HepG2 (cell line): Measurements from ENCODE around the gene TPSD1. TPM values are rescaled to one million over a fixed set of nuclear protein-coding genes. Genes with fewer than 3 reads are reported as not detected.
A peak's percentile ranks its signal among the peaks of the same experiment; 100 is the strongest.
"Not testable (repeated sequence)": the region's sequence is repeated elsewhere in the genome, so short reads cannot be mapped to it uniquely, and the experiment has no call there.

ENCODE experiments used
- ATAC-seq: fragments of 200-7000 bp; cut with Tn5 transposase; 3 replicates; pipeline ENCODE4 v1.9.1; 2020; ENCODE audit warnings: mild to moderate bottlenecking, moderate library complexity
- BruUV-seq: library from RNA; stranded (reverse); fragments of 400-500 nt; replicated peaks from 2 replicates; lab custom pipeline; 2021; lab: Mats Ljungman, UMichigan
- CTCF ChIA-PET: fragments of 300-600 bp; formaldehyde crosslinking; extraction: SDS; loops from one replicate; lab custom pipeline; 2021; ENCODE audit warnings: low total read pairs, inconsistent platforms, low intra/inter-chr PET ratio; lab: Yijun Ruan, JAX
- POLR2A ChIA-PET: fragments of 350-600 bp; sonication (Branson Sonifier 250); formaldehyde crosslinking; loops from one replicate; lab custom pipeline; 2020; ENCODE audit warnings: antibody characterized with exemption, inconsistent platforms; lab: Yijun Ruan, JAX
- DNase-seq: peaks from one replicate; pipeline ENCODE4 v3.0.0-alpha.2; 2015; ENCODE audit warnings: low spot score
- FAIRE-seq: peaks from 3 replicates; lab custom pipeline; 2011; peaks lifted over from hg19 to GRCh38; lab: Jason Lieb, UNC
- H2AFZ ChIP-seq: one replicate; pipeline ENCODE4 v1.6.1; 2011; ENCODE audit warnings: low read length, inconsistent platforms
- H3K27ac ChIP-seq: fragments of 300-600 bp; 3 replicates; pipeline ENCODE4 v1.8.0; 2011; ENCODE audit warnings: mixed run types, mild to moderate bottlenecking, mixed read lengths, low read length, inconsistent platforms; ENCODE audit not compliant: insufficient read depth; ENCODE audit errors: extremely low read length
- H3K27me3 ChIP-seq, 2 experiments: fragments of 200-600 bp in 1 of 2; 2 replicates in 1 of 2; 3 replicates in 1 of 2; pipeline versions ENCODE4 v1.6.0 to v1.8.0; 2011; ENCODE audit warnings: low read length in 2 of 2, mild to moderate bottlenecking in 2 of 2, moderate library complexity in 2 of 2, inconsistent platforms in 1 of 2; ENCODE audit not compliant: insufficient read depth in 2 of 2, control insufficient read depth in 1 of 2
- H3K36me3 ChIP-seq, 2 experiments: fragments of 200-600 bp in 1 of 2; replicated peaks in 1 of 2; 2 replicates in 1 of 2; 3 replicates in 1 of 2; pipeline versions ENCODE4 v1.5.1 to v1.8.0; 2011; ENCODE audit warnings: low read length in 2 of 2, inconsistent platforms in 1 of 2; ENCODE audit not compliant: insufficient read depth in 2 of 2, control insufficient read depth in 1 of 2
- H3K4me1 ChIP-seq: 2 replicates; pipeline ENCODE4 v1.5.1; 2012; ENCODE audit warnings: low read length, inconsistent platforms; ENCODE audit not compliant: insufficient read depth
- H3K4me2 ChIP-seq: 2 replicates; pipeline ENCODE4 v1.6.0; 2011; ENCODE audit warnings: low read depth, low read length, inconsistent platforms
- H3K4me3 ChIP-seq, 3 experiments: fragments of 200-600 bp in 1 of 3; sonication (generic), shearing (Covaris generic) in 1 of 3; replicated peaks in 1 of 3; 2 replicates each; pipeline ENCODE4 v1.5.1; 2011 to 2016; ENCODE audit warnings: low read length in 3 of 3, inconsistent platforms in 2 of 3, low read depth in 2 of 3, mild to moderate bottlenecking in 2 of 3, control low read depth in 1 of 3, mixed read lengths in 1 of 3; ENCODE audit not compliant: insufficient read depth in 1 of 3
- H3K79me2 ChIP-seq: one replicate; pipeline ENCODE4 v1.6.1; 2011; ENCODE audit warnings: low read length, inconsistent platforms; ENCODE audit not compliant: insufficient read depth
- H3K9ac ChIP-seq: 2 replicates; pipeline ENCODE4 v1.6.0; 2011; ENCODE audit warnings: mild to moderate bottlenecking, low read depth, low read length, inconsistent platforms; ENCODE audit not compliant: insufficient read depth
- H3K9me3 ChIP-seq: 2 replicates; pipeline ENCODE4 v1.5.1; 2012; ENCODE audit warnings: mild to moderate bottlenecking, low read length
- H4K20me1 ChIP-seq: 2 replicates; pipeline ENCODE4 v1.6.0; 2011; ENCODE audit warnings: inconsistent platforms, mild to moderate bottlenecking, low read length, moderate library complexity; ENCODE audit not compliant: insufficient read depth
- CBFB ChIP-seq: sonication (generic); formaldehyde crosslinking; IDR thresholded peaks from 2 replicates; pipeline ENCODE4 v1.4.0; 2020; ENCODE audit warnings: missing genetic modification reagents
- CENPT ChIP-seq: sonication (generic); formaldehyde crosslinking; IDR thresholded peaks from 2 replicates; pipeline ENCODE4 v1.8.0; 2022; ENCODE audit warnings: low read depth, mild to moderate bottlenecking, moderate library complexity, missing genetic modification reagents
- ISL2 ChIP-seq: sonication (generic); formaldehyde crosslinking; IDR thresholded peaks from 2 replicates; pipeline ENCODE4 v1.5.0; 2020; ENCODE audit warnings: missing genetic modification reagents
- NR2F6 ChIP-seq, 2 experiments: IDR thresholded peaks; 2 replicates each; pipeline ENCODE4 v1.6.1; 2016; ENCODE audit warnings: antibody characterized with exemption in 1 of 2, mild to moderate bottlenecking in 1 of 2
- TFE3 ChIP-seq: IDR thresholded peaks from 2 replicates; pipeline ENCODE4 v1.6.1; 2016
- THAP9 ChIP-seq: sonication (generic); formaldehyde crosslinking; IDR thresholded peaks from 2 replicates; pipeline ENCODE4; 2020; ENCODE audit warnings: missing genetic modification reagents, mild to moderate bottlenecking, borderline replicate concordance
- WGBS: methylation state at CpG from one replicate; pipeline ENCODE4 v1.1.6; 2017; ENCODE audit warnings: low lambda C conversion rate; 5-methylcytosine and 5-hydroxymethylcytosine counted together
- in situ Hi-C: cut with HindIII; loops from 2 replicates; pipeline ENCODE4 v1.10.0; 2017; ENCODE audit warnings: low pct_unique_long_range_greater_than_20kb; ENCODE audit not compliant: extremely low pct_ligation_motif_present
- intact Hi-C: fragments of 100-400 bp; cut with micrococcal nuclease; formaldehyde crosslinking; loops from one replicate; pipeline ENCODE4 v1.10.0; 2022; ENCODE audit not compliant: unreplicated experiment
- polyA plus RNA-seq, 8 experiments: library from polyadenylated mRNA; depleted of rRNA in 3 of 8; stranded (reverse) in 7 of 8; unstranded in 1 of 8; fragments of >200 nt; fragmentation: Illumina TruSeq in 4 of 8; extraction: Trizol in 4 of 8; gene quantifications; 2 replicates each; pipeline versions ENCODE4 v1.2.1 to v1.2.3, GENCODE V29; 2011 to 2016; ENCODE audit warnings: low read depth in 4 of 8, missing spikeins in 1 of 8, mixed read lengths in 1 of 8; ENCODE audit not compliant: insufficient read depth in 1 of 8
- total RNA-seq, 5 experiments: library from RNA; depleted of rRNA; stranded (reverse); fragments of >200 nt; fragmentation: Illumina TruSeq; extraction: Trizol; gene quantifications; 2 replicates each; pipeline ENCODE4 v1.2.3, GENCODE V29; 2016; ENCODE audit warnings: low read depth in 1 of 5

TPSD1 gene
- total and polyA plus RNA-seq, 2 of the 13 experiments (the other 11 are each of a cell fraction or from before 2014, with no cell fraction given): not detected

GRCh38 chr16:1254821-1255220 lies 1.0 kb upstream of the TPSD1 start:
- H3K9ac ChIP-seq, H2AFZ ChIP-seq, CTCF ChIA-PET, H3K4me3 ChIP-seq, H3K4me1 ChIP-seq, H3K27ac ChIP-seq, H4K20me1 ChIP-seq, H3K79me2 ChIP-seq, H3K9me3 ChIP-seq, H3K4me2 ChIP-seq, H3K36me3 ChIP-seq, FAIRE-seq, DNase-seq, in situ Hi-C loops, BruUV-seq, intact Hi-C loops, ATAC-seq, POLR2A ChIA-PET: not testable (repeated sequence)
- H3K27me3 ChIP-seq: peaks cover 12 to 29% of the 10 kb centered on the region in 2 experiments; a peak in 4 of 5 replicates
- 23% methylated on average over 3 of the region's 3 CpGs for WGBS

DNA sequence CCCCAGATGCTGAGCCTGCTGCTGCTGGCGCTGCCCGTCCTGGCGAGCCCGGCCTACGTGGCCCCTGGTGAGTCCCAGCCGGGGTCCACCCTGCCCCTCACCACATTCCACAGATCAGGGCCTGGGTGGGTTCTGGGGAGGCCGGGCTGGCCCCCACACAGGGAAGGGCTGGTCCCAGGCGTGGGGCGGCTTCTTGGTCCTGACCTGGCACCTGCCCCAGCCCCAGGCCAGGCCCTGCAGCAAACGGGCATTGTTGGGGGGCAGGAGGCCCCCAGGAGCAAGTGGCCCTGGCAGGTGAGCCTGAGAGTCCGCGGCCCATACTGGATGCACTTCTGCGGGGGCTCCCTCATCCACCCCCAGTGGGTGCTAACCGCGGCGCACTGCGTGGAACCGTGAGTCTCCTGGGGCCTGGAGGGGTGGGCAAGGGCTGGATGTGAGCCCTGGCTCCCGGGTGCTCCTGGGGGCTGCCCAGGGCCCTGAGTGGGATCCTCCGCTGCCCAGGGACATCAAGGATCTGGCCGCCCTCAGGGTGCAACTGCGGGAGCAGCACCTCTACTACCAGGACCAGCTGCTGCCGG lies 516 bp downstream of the TPSD1 start:
- BruUV-seq, H4K20me1 ChIP-seq, H3K9me3 ChIP-seq, FAIRE-seq, H3K9ac ChIP-seq, H3K36me3 ChIP-seq, CTCF ChIA-PET, H2AFZ ChIP-seq, intact Hi-C loops, H3K4me3 ChIP-seq, H3K4me2 ChIP-seq, POLR2A ChIA-PET, in situ Hi-C loops, H3K27ac ChIP-seq, H3K79me2 ChIP-seq, H3K4me1 ChIP-seq, DNase-seq, ATAC-seq: not testable (repeated sequence)
- 20% methylated on average over 6 of the region's 23 CpGs for WGBS
- peaks cover 13 to 44% of the 10 kb centered on the region in 2 experiments; a peak in 4 of 5 replicates for H3K27me3 ChIP-seq

DNA sequence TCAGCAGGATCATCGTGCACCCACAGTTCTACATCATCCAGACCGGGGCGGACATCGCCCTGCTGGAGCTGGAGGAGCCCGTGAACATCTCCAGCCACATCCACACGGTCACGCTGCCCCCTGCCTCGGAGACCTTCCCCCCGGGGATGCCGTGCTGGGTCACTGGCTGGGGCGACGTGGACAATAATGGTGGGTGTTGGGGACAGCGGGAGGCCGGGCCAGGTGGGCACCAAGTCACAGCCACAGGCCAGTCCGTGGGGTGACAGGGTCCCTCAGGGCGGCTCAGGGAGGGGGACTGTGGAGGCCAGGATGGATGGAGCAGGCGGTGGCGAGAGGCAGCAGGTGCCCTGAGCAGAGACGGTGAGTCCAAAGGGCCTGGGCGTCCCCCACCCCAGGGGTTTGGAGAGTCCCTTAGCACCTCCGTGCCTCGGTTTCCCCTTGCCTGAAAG lies 1.0 kb downstream of the TPSD1 start:
- CTCF ChIA-PET: no interaction called here
- ATAC-seq (peak; percentile 7; the same call in 2 of the 3 replicates), DNase-seq (no peak), FAIRE-seq (no peak)
- Histone ChIP-seq H3K36me3 (no peaks in the 10 kb centered on the region), H3K4me3 (no peak overlapping the region), H3K9me3 (no peaks in the 10 kb centered on the region), H3K4me2 (no peak overlapping the region), H3K79me2 (no peaks in the 10 kb centered on the region), H3K27me3 (peaks cover 13 to 49% of the 10 kb centered on the region in 2 experiments; a peak in 4 of 5 replicates), H3K27ac (no peak overlapping the region), H3K9ac (no peak overlapping the region), H4K20me1 (no peaks in the 10 kb centered on the region), H2AFZ (no peak overlapping the region), H3K4me1 (no peaks in the 10 kb centered on the region)
- in situ Hi-C loops (no loop called here), intact Hi-C loops (no loop called here)
- POLR2A ChIA-PET: no interaction called here
- BruUV-seq: no TSS peak
- 10% methylated on average over 15 of the region's 22 CpGs for WGBS
- TF ChIP-seq TFE3 (CRISPR knock-in tag) (no peak), ISL2 (no peak), CENPT (CRISPR knock-in tag) (no peak), CBFB (no peak), THAP9 (no peak), NR2F6 (IDR thresholded peaks at IDR 0.05) (no peak), NR2F6 (CRISPR knock-in tag; IDR thresholded peaks at IDR 0.05) (no peak)
